Measurements from ENCODE around the gene PLPPR3. TPM values are rescaled to one million over a fixed set of nuclear protein-coding genes. Genes with fewer than 3 reads are reported as not detected.
A peak's percentile ranks its signal among the peaks of the same experiment; 100 is the strongest.

The PLPPR3 gene
- total RNA-seq, 1 experiment from 2014 or later, result not detected

GRCh38 chr19:804419-805165, 17.2 kb downstream of the PLPPR3 start:
- Mint-ChIP-seq H3K9me3 (ENCODE audit: unreplicated experiment) (no peaks in the 10 kb centered on the region), H3K4me3 (ENCODE audit: unreplicated experiment) (no peak overlapping the region), H3K4me1 (ENCODE audit: insufficient read depth, unreplicated experiment) (peaks cover 26% of the 10 kb centered on the region), H3K36me3 (ENCODE audit: insufficient read depth, unreplicated experiment) (peaks cover 77% of the 10 kb centered on the region), H3K27ac (ENCODE audit: low read depth, unreplicated experiment) (no peak overlapping the region), H3K27me3 (ENCODE audit: insufficient read depth, unreplicated experiment) (no peaks in the 10 kb centered on the region)
- TF ChIP-seq, protein P1, sequence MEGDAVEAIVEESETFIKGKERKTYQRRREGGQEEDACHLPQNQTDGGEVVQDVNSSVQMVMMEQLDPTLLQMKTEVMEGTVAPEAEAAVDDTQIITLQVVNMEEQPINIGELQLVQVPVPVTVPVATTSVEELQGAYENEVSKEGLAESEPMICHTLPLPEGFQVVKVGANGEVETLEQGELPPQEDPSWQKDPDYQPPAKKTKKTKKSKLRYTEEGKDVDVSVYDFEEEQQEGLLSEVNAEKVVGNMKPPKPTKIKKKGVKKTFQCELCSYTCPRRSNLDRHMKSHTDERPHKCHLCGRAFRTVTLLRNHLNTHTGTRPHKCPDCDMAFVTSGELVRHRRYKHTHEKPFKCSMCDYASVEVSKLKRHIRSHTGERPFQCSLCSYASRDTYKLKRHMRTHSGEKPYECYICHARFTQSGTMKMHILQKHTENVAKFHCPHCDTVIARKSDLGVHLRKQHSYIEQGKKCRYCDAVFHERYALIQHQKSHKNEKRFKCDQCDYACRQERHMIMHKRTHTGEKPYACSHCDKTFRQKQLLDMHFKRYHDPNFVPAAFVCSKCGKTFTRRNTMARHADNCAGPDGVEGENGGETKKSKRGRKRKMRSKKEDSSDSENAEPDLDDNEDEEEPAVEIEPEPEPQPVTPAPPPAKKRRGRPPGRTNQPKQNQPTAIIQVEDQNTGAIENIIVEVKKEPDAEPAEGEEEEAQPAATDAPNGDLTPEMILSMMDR (IDR thresholded peaks at IDR 0.05; ENCODE audit: unreplicated experiment), result no peak
- ChIA-PET CTCF (interaction anchor here (0.6 kb wide), 1 partner anchor 35 kb away, joined by 3 read pairs; no protein-coding TSS in a partner anchor), POLR2A (interaction anchor here (0.6 kb wide), 1 partner anchor 20 kb away, joined by 3 read pairs; no protein-coding TSS in a partner anchor)
- intact Hi-C loops (cut with micrococcal nuclease), result no loop called here
- TSS peak; percentile 2 for BruUV-seq (replicated peaks)
- DNase-seq (ENCODE audit: unreplicated experiment), result no peak

- TF ChIP-seq, protein P1 (IDR thresholded peaks at IDR 0.05; ENCODE audit: unreplicated experiment), result no peak
- peaks cover 78% of the 10 kb centered on the region for H3K36me3 Mint-ChIP-seq (ENCODE audit: insufficient read depth, unreplicated experiment)
- no peaks in the 10 kb centered on the region for H3K9me3 Mint-ChIP-seq (ENCODE audit: unreplicated experiment)
- intact Hi-C loops (cut with micrococcal nuclease), result no loop called here
- no peak overlapping the region for H3K27ac Mint-ChIP-seq (ENCODE audit: low read depth, unreplicated experiment)
- H3K4me3 Mint-ChIP-seq (ENCODE audit: unreplicated experiment), result no peak overlapping the region
- DNase-seq (ENCODE audit: unreplicated experiment), result no peak
- no peaks in the 10 kb centered on the region for H3K27me3 Mint-ChIP-seq (ENCODE audit: insufficient read depth, unreplicated experiment)
- H3K4me1 Mint-ChIP-seq (ENCODE audit: insufficient read depth, unreplicated experiment), result peaks cover 33% of the 10 kb centered on the region
- ChIA-PET POLR2A (interaction anchor here (0.7 kb wide), 1 partner anchor 142 kb away, joined by 3 read pairs; no protein-coding TSS in a partner anchor), CTCF (interaction anchor here (0.6 kb wide), 1 partner anchor 34 kb away, joined by 3 read pairs; no protein-coding TSS in a partner anchor)
- no TSS peak for BruUV-seq (replicated peaks)
These were observed 17.9 kb downstream of the PLPPR3 start for GRCh38 chr19:803686-804418.

DNA sequence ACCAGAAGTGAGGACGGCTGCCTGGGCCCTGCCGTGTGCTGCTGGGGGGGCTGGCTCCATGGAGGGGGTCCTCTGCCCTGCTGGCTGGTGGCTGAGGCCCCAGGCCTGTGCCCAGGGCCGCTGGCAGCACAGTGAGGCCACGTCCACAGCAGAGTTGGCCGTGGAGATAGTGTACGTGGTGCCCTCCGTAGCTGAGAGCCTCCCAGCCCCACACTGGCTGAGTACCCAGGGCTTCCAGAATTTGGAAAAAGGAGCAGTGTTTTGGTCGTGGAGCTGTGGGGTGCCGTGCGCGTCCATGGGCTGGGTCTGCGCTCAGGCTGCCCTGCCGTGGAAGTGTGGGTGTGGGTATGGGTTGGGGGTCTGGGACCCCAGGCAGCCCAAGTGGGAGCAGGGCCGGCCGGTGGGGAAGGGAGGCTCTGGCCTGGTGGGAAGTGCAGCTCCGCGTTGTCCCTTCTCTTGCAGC, 18.6 kb downstream of the PLPPR3 start:
- H3K27ac Mint-ChIP-seq (ENCODE audit: low read depth, unreplicated experiment), result no peak overlapping the region
- no TSS peak for BruUV-seq (replicated peaks)

More for the DNA sequence above, 18.6 kb downstream of the PLPPR3 start:
- Mint-ChIP-seq H3K4me3 (ENCODE audit: unreplicated experiment) (no peak overlapping the region), H3K4me1 (ENCODE audit: insufficient read depth, unreplicated experiment) (peaks cover 33% of the 10 kb centered on the region), H3K27me3 (ENCODE audit: insufficient read depth, unreplicated experiment) (no peaks in the 10 kb centered on the region), H3K36me3 (ENCODE audit: insufficient read depth, unreplicated experiment) (peaks cover 81% of the 10 kb centered on the region), H3K9me3 (ENCODE audit: unreplicated experiment) (no peaks in the 10 kb centered on the region)
- TF ChIP-seq, protein P1 (IDR thresholded peaks at IDR 0.05; ENCODE audit: unreplicated experiment), result no peak
- intact Hi-C loops (cut with micrococcal nuclease), result no loop called here
- no peak for DNase-seq (ENCODE audit: unreplicated experiment)
- POLR2A ChIA-PET, result interaction anchor here (0.7 kb wide), 1 partner anchor 142 kb away, joined by 3 read pairs; no protein-coding TSS in a partner anchor
- CTCF ChIA-PET, result interaction anchor here (0.6 to 0.8 kb wide), 2 partner anchors 178 to 295 kb away, joined by 3 to 5 read pairs; no protein-coding TSS in a partner anchor
